Liver (tissue), 9 donors: Measurements from ENCODE around the gene SYNJ1. TPM values are rescaled to one million over a fixed set of nuclear protein-coding genes. Genes with fewer than 3 reads are reported as not detected.

Experiments used
- DNase-seq: peaks from one replicate; pipeline ENCODE4 v3.0.0-alpha.2; 2017; ENCODE audit warnings: low spot score
- H3K27ac ChIP-seq, 2 donors: one replicate each; pipeline ENCODE4 v1.7.0; 2013; ENCODE audit warnings: inconsistent platforms in 2 of 2, low read length in 2 of 2, control low read depth in 1 of 2, low read depth in 1 of 2, mild to moderate bottlenecking in 1 of 2
- H3K27me3 ChIP-seq, 4 donors: one replicate each; pipeline versions ENCODE4 v1.6.1 to v1.7.0; 2013; ENCODE audit warnings: low read length in 3 of 4, inconsistent platforms in 1 of 4, mild to moderate bottlenecking in 1 of 4, moderate library complexity in 1 of 4; ENCODE audit not compliant: control insufficient read depth in 4 of 4, insufficient read depth in 4 of 4
- H3K36me3 ChIP-seq, 4 donors: one replicate each; pipeline versions ENCODE4 v1.6.1 to v1.7.0; 2013; ENCODE audit warnings: low read length in 3 of 4, mild to moderate bottlenecking in 3 of 4, low read depth in 1 of 4, moderate library complexity in 1 of 4; ENCODE audit not compliant: control insufficient read depth in 4 of 4, insufficient read depth in 3 of 4
- H3K4me1 ChIP-seq, 4 donors: one replicate each; pipeline versions ENCODE4 v1.6.1 to v1.7.0; 2013; ENCODE audit warnings: low read length in 3 of 4, mild to moderate bottlenecking in 3 of 4, moderate library complexity in 1 of 4; ENCODE audit not compliant: control insufficient read depth in 4 of 4, insufficient read depth in 4 of 4
- H3K4me3 ChIP-seq, 3 donors: one replicate each; pipeline versions ENCODE4 v1.6.1 to v1.7.0; 2013; ENCODE audit warnings: low read length in 3 of 3, control low read depth in 1 of 3, low read depth in 1 of 3, mild to moderate bottlenecking in 1 of 3
- H3K9ac ChIP-seq, 2 donors: one replicate each; pipeline ENCODE4 v1.7.0; 2013; ENCODE audit warnings: low read length in 2 of 2, mild to moderate bottlenecking in 2 of 2, moderate library complexity in 2 of 2, control low read depth in 1 of 2, low read depth in 1 of 2
- H3K9me3 ChIP-seq, 4 donors: one replicate each; pipeline versions ENCODE4 v1.6.1 to v1.7.0; 2013; ENCODE audit warnings: low read length in 3 of 4; ENCODE audit not compliant: control insufficient read depth in 4 of 4
- EGR1 ChIP-seq, 2 donors: IDR thresholded peaks; 2 replicates each; pipeline ENCODE4 v1.6.1; 2016 to 2018; ENCODE audit warnings: antibody characterized with exemption in 2 of 2, low read depth in 2 of 2
- FOXA1 ChIP-seq: IDR thresholded peaks from 2 replicates; pipeline ENCODE4 v1.6.1; 2016; ENCODE audit warnings: antibody characterized with exemption
- FOXA2 ChIP-seq: IDR thresholded peaks from 2 replicates; pipeline ENCODE4 v1.6.1; 2016; ENCODE audit warnings: antibody characterized with exemption
- HNF4G ChIP-seq: IDR thresholded peaks from 2 replicates; pipeline ENCODE4 v1.6.1; 2016; ENCODE audit warnings: antibody characterized with exemption
- JUND ChIP-seq, 2 donors: IDR thresholded peaks; 2 replicates each; pipeline ENCODE4 v1.6.1; 2016; ENCODE audit warnings: antibody characterized with exemption in 2 of 2
- NR2F2 ChIP-seq: IDR thresholded peaks from 2 replicates; pipeline ENCODE4 v1.6.1; 2016; ENCODE audit warnings: antibody characterized with exemption
- RAD21 ChIP-seq, 2 donors: IDR thresholded peaks; 2 replicates each; pipeline ENCODE4 v1.6.1; 2016; ENCODE audit warnings: antibody characterized with exemption in 2 of 2, mild to moderate bottlenecking in 2 of 2
- RXRA ChIP-seq, 2 donors: IDR thresholded peaks; 2 replicates each; pipeline ENCODE4 v1.6.1; 2017 to 2018; ENCODE audit warnings: antibody characterized with exemption in 2 of 2, mild to moderate bottlenecking in 1 of 2
- SP1 ChIP-seq: IDR thresholded peaks from 2 replicates; pipeline ENCODE4 v1.6.1; 2018; ENCODE audit warnings: antibody characterized with exemption, mild to moderate bottlenecking
- TAF1 ChIP-seq: conservative IDR thresholded peaks from 2 replicates; pipeline ENCODE4 v1.6.1; 2016; ENCODE audit warnings: antibody characterized with exemption, mild to moderate bottlenecking
- YY1 ChIP-seq: IDR thresholded peaks from 2 replicates; pipeline ENCODE4 v1.6.1; 2016; ENCODE audit warnings: antibody characterized with exemption, mild to moderate bottlenecking
- WGBS: extraction: QIAGEN DNeasy Blood & Tissue Kit; methylation state at CpG from one replicate; pipeline ENCODE4 v1.1.7; 2013; 5-methylcytosine and 5-hydroxymethylcytosine counted together
- polyA plus RNA-seq, 2 donors: library from polyadenylated mRNA; stranded (reverse) in 1 of 2; unstranded in 1 of 2; fragments of 200-250 nt in 1 of 2; fragments of >200 nt in 1 of 2; fragmentation: Nextera tagmentation in 1 of 2; extraction: Ambion mirVana in 1 of 2; gene quantifications; one replicate each; pipeline versions ENCODE4 v1.2.1 to v1.2.3, GENCODE V29; 2013 to 2015
- total RNA-seq, 2 donors: library from RNA; depleted of rRNA; stranded (reverse); fragments of >200 nt; gene quantifications; one replicate each; pipeline ENCODE4 v1.2.3, GENCODE V29; 2014
- TF ChIP-seq, protein P1 (sequence below): IDR thresholded peaks from 2 replicates; pipeline ENCODE4 v1.6.1; 2016; ENCODE audit warnings: antibody characterized with exemption
- TF ChIP-seq, protein P2 (sequence below): IDR thresholded peaks from 2 replicates; pipeline ENCODE4 v1.6.1; 2016; ENCODE audit warnings: antibody characterized with exemption
- TF ChIP-seq, protein P3 (sequence below): fragments of 150-350 bp; IDR thresholded peaks from 2 replicates; pipeline ENCODE4 v1.5.1; 2017; ENCODE audit warnings: improper control_type of control experiment, low read depth, low read length; ENCODE audit not compliant: missing input control
- TF ChIP-seq, protein P4 (sequence below): IDR thresholded peaks from 2 replicates; pipeline ENCODE4 v1.6.1; 2016; ENCODE audit warnings: antibody characterized with exemption
- donor health status: healthy.
- donor health status: healthy.
- donor health status: healthy.
- donor health status: healthy.
- donor health status: healthy.

Gene SYNJ1
- total and polyA plus RNA-seq, 4 donors: 2.5 to 7.2 (median 5.0) TPM

DNA sequence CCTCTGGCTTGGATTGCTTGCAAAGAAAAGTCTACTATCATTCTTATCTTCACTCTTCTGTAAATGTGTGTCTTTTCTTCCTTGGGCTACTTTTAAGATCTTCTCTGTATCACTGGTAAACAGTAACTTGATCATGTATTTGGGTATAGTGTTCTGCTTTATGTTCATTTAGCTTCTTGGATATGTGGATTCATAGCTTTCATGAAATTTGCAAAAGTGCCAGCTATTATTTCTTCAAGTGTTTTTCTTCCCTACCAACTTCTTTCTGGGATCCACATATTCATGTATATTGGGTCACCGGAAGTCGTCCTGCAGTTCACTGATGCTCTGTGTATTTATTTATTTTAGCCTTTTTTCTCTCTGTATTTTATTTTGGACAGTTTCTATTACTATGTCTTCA lies 11.3 kb downstream of the SYNJ1 start:
- Histone ChIP-seq H3K4me3 (no peak overlapping the region), H3K27ac (no peak overlapping the region), H3K9ac (no peak overlapping the region), H3K27me3 (no peaks in the 10 kb centered on the region), H3K4me1 (no peaks in the 10 kb centered on the region), H3K36me3 (peaks cover 0 to 2% (median 0%) of the 10 kb centered on the region in 4 donors), H3K9me3 (no peaks in the 10 kb centered on the region)
- TF ChIP-seq TAF1 (no peak), NR2F2 (no peak), EGR1 (IDR thresholded peaks at IDR 0.05; ENCODE audit: low read depth in 2 of 2) (no peak), JUND (IDR thresholded peaks at IDR 0.05) (no peak), FOXA1 (no peak), SP1 (no peak), RXRA (IDR thresholded peaks at IDR 0.05) (no peak), FOXA2 (no peak), HNF4G (no peak), RAD21 (IDR thresholded peaks at IDR 0.05) (no peak)
- TF ChIP-seq, protein P1, sequence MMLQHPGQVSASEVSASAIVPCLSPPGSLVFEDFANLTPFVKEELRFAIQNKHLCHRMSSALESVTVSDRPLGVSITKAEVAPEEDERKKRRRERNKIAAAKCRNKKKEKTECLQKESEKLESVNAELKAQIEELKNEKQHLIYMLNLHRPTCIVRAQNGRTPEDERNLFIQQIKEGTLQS: no peak
- TF ChIP-seq, protein P2, sequence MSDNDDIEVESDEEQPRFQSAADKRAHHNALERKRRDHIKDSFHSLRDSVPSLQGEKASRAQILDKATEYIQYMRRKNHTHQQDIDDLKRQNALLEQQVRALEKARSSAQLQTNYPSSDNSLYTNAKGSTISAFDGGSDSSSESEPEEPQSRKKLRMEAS: no peak
- TF ChIP-seq, protein P3, sequence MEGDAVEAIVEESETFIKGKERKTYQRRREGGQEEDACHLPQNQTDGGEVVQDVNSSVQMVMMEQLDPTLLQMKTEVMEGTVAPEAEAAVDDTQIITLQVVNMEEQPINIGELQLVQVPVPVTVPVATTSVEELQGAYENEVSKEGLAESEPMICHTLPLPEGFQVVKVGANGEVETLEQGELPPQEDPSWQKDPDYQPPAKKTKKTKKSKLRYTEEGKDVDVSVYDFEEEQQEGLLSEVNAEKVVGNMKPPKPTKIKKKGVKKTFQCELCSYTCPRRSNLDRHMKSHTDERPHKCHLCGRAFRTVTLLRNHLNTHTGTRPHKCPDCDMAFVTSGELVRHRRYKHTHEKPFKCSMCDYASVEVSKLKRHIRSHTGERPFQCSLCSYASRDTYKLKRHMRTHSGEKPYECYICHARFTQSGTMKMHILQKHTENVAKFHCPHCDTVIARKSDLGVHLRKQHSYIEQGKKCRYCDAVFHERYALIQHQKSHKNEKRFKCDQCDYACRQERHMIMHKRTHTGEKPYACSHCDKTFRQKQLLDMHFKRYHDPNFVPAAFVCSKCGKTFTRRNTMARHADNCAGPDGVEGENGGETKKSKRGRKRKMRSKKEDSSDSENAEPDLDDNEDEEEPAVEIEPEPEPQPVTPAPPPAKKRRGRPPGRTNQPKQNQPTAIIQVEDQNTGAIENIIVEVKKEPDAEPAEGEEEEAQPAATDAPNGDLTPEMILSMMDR: no peak
- TF ChIP-seq, protein P4, sequence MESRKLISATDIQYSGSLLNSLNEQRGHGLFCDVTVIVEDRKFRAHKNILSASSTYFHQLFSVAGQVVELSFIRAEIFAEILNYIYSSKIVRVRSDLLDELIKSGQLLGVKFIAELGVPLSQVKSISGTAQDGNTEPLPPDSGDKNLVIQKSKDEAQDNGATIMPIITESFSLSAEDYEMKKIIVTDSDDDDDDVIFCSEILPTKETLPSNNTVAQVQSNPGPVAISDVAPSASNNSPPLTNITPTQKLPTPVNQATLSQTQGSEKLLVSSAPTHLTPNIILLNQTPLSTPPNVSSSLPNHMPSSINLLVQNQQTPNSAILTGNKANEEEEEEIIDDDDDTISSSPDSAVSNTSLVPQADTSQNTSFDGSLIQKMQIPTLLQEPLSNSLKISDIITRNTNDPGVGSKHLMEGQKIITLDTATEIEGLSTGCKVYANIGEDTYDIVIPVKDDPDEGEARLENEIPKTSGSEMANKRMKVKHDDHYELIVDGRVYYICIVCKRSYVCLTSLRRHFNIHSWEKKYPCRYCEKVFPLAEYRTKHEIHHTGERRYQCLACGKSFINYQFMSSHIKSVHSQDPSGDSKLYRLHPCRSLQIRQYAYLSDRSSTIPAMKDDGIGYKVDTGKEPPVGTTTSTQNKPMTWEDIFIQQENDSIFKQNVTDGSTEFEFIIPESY: no peak
- WGBS: 96% methylated on average over 2 of the region's 2 CpGs
- no peak for DNase-seq

DNA sequence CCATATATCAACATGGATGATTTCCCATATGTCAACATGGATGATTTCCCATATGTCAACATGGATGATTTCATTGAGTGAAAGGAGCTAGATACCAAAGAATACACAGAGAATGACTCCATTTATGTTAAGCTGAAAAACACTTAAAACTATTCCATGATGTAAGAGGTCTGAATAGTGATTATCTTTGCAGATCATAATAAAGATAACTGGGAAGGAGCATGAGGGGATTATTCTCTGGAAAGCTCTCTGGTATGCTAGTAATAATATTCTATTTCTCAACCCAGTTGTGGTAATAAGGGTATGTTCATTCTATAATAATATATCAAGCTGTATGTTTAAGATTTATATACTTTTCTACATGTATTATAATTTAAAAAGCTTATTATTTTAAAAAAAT lies 14.1 kb downstream of the SYNJ1 start:
- Histone ChIP-seq H3K9me3 (no peaks in the 10 kb centered on the region), H3K4me3 (no peak overlapping the region), H3K27me3 (no peaks in the 10 kb centered on the region), H3K4me1 (no peaks in the 10 kb centered on the region), H3K9ac (no peak overlapping the region), H3K27ac (no peak overlapping the region), H3K36me3 (peaks cover 0 to 2% (median 0%) of the 10 kb centered on the region in 4 donors)
- TF ChIP-seq, protein P4: no peak
- TF ChIP-seq YY1: no peak
- TF ChIP-seq, protein P2: no peak
- TF ChIP-seq, protein P3: no peak
- TF ChIP-seq FOXA2: no peak
- DNase-seq: no peak
